Neural progenitor cell (in vitro differentiated cells): Measurements from ENCODE around the gene GATD1.

Experiments used
- EZH2 ChIP-seq: fragments of 200-600 bp; sonication (generic); IDR thresholded peaks from 2 replicates; pipeline ENCODE4 v1.6.1; 2017; ENCODE audit warnings: antibody characterized with exemption, mild to moderate bottlenecking, moderate library complexity
- EZH2phosphoT487 ChIP-seq: fragments of 200-600 bp; sonication (generic); IDR thresholded peaks from 2 replicates; pipeline ENCODE4 v1.6.1; 2017; ENCODE audit warnings: antibody characterized with exemption
- TF ChIP-seq, protein P1 (sequence below): fragments of 200-600 bp; sonication (generic); IDR thresholded peaks from 2 replicates; pipeline ENCODE4 v1.5.1; 2017; ENCODE audit warnings: antibody characterized with exemption, mild to moderate bottlenecking

DNA sequence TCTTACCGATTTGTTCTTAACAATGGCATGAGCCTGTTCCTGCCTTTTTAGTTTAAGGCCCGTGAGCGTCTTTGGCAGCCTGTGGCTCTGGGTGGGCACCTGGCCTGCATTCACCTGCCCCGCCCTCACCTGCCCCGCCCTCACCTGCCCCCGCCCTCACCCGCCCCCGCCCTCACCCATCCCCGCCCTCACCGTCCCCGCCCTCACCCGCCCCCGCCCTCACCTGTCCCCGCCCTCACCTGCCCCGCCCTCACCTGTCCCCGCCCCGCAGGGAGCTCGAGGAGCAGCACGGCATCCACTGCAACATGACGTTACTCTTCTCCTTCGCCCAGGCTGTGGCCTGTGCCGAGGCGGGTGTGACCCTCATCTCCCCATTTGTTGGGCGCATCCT lies 14.2 kb downstream of the GATD1 start:
- TF ChIP-seq EZH2, result no peak
- TF ChIP-seq, protein P1, sequence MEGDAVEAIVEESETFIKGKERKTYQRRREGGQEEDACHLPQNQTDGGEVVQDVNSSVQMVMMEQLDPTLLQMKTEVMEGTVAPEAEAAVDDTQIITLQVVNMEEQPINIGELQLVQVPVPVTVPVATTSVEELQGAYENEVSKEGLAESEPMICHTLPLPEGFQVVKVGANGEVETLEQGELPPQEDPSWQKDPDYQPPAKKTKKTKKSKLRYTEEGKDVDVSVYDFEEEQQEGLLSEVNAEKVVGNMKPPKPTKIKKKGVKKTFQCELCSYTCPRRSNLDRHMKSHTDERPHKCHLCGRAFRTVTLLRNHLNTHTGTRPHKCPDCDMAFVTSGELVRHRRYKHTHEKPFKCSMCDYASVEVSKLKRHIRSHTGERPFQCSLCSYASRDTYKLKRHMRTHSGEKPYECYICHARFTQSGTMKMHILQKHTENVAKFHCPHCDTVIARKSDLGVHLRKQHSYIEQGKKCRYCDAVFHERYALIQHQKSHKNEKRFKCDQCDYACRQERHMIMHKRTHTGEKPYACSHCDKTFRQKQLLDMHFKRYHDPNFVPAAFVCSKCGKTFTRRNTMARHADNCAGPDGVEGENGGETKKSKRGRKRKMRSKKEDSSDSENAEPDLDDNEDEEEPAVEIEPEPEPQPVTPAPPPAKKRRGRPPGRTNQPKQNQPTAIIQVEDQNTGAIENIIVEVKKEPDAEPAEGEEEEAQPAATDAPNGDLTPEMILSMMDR, result no peak
- no peak for TF ChIP-seq EZH2phosphoT487
